Measurements from ENCODE around the gene BLVRB.

- TF ChIP-seq POLR2A (IDR thresholded peaks at IDR 0.05; ENCODE audit: low read depth, low read length) = no peak
- no peak for TF ChIP-seq CTCF (IDR thresholded peaks at IDR 0.05 in 2 of 3, conservative IDR thresholded peaks at IDR 0.05 in 1 of 3; ENCODE audit: control insufficient read depth in 2 of 3, extremely low read depth in 1 of 3, insufficient read depth in 1 of 3, low read depth in 3 of 3, low read length in 3 of 3)
- no peak for TF ChIP-seq CHD2 (IDR thresholded peaks at IDR 0.05; ENCODE audit: borderline replicate concordance, low read depth, low read length)
- no peak for TF ChIP-seq SMC3 (IDR thresholded peaks at IDR 0.05; ENCODE audit: borderline replicate concordance, low read length)
- TF ChIP-seq CUX1 (IDR thresholded peaks at IDR 0.05; ENCODE audit: insufficient replicate concordance, low read depth, low read length) = no peak
- no peak for TF ChIP-seq NRF1 (conservative IDR thresholded peaks at IDR 0.05; ENCODE audit: low read depth, low read length)
- TF ChIP-seq ZSCAN29 (IDR thresholded peaks at IDR 0.05) = no peak
These were observed 14.9 kb downstream of the BLVRB start for GRCh38 chr19:40450664-40451063.

Measured in GM12878 (cell line).